SU-DHL-6 (cell line): ENCODE data around the gene IRF2BP1.
"Not testable (repeated sequence)": the region's sequence is repeated elsewhere in the genome, so short reads cannot be mapped to it uniquely, and the experiment has no call there.

ENCODE experiments used
- H2AFZ ChIP-seq: fragments of 200-600 bp; sonication (generic); 2 replicates; pipeline ENCODE4 v1.6.1; 2014; ENCODE audit warnings: low read depth, mild to moderate bottlenecking, moderate library complexity, mixed read lengths, antibody characterized with exemption, low read length; ENCODE audit not compliant: severe bottlenecking
- H3F3A ChIP-seq: fragments of 200-600 bp; shearing (Covaris generic); 2 replicates; pipeline ENCODE4 v1.6.0; 2016; ENCODE audit warnings: antibody characterized with exemption, mild to moderate bottlenecking; ENCODE audit not compliant: insufficient read depth
- H3K27ac ChIP-seq: fragments of 200-600 bp; sonication (generic); 2 replicates; pipeline ENCODE4 v1.5.1; 2016; ENCODE audit warnings: low read depth, mild to moderate bottlenecking, low read length, moderate library complexity, mixed read lengths
- H3K27me3 ChIP-seq: fragments of 200-600 bp; sonication (generic), shearing (Covaris generic); 2 replicates; pipeline ENCODE4 v1.6.0; 2014; ENCODE audit warnings: mild to moderate bottlenecking, low read length
- H3K36me3 ChIP-seq: fragments of 200-600 bp; sonication (generic); 2 replicates; pipeline ENCODE4 v1.6.1; 2014; ENCODE audit warnings: mild to moderate bottlenecking, low read length, mixed read lengths
- H3K4me2 ChIP-seq: fragments of 300-600, 200-600 bp; shearing (Covaris generic), sonication (generic); 2 replicates; pipeline ENCODE4 v1.6.0; 2014; ENCODE audit warnings: low read length, low read depth, mild to moderate bottlenecking; ENCODE audit not compliant: poor library complexity, severe bottlenecking
- H3K4me3 ChIP-seq: fragments of 200-600 bp; sonication (generic); 2 replicates; pipeline ENCODE4 v1.5.1; 2014; ENCODE audit warnings: antibody characterized with exemption, low read length, mild to moderate bottlenecking, mixed read lengths; ENCODE audit not compliant: insufficient read depth, poor library complexity, severe bottlenecking
- H3K79me2 ChIP-seq: fragments of 200-600 bp; sonication (generic); 2 replicates; pipeline ENCODE4 v1.6.1; 2014; ENCODE audit warnings: mild to moderate bottlenecking, low read length, moderate library complexity; ENCODE audit not compliant: insufficient read depth
- H3K9ac ChIP-seq: fragments of 200-600 bp; sonication (generic); 2 replicates; pipeline ENCODE4 v1.7.0; 2014; ENCODE audit warnings: mild to moderate bottlenecking, low read length
- H3K9me2 ChIP-seq: fragments of 200-600 bp; sonication (generic); replicated peaks from 2 replicates; pipeline ENCODE4 v1.6.1; 2014; ENCODE audit warnings: low read length; ENCODE audit not compliant: insufficient read depth
- H3K9me3 ChIP-seq: fragments of 200-600 bp; sonication (generic); 2 replicates; pipeline ENCODE4 v1.6.1; 2014; ENCODE audit warnings: low read length, mixed read lengths; ENCODE audit not compliant: insufficient read depth
- H4K20me1 ChIP-seq: fragments of 200-600 bp; sonication (generic); 2 replicates; pipeline ENCODE4 v1.6.1; 2014; ENCODE audit warnings: low read depth, mild to moderate bottlenecking, antibody characterized with exemption, low read length, moderate library complexity, mixed read lengths
- CTCF ChIP-seq: fragments of 200-600 bp; sonication (generic); IDR thresholded peaks from one replicate; pipeline ENCODE4 v1.5.1; 2017; ENCODE audit warnings: antibody characterized with exemption, mild to moderate bottlenecking, low read length, moderate library complexity; ENCODE audit not compliant: insufficient read depth, poor library complexity, severe bottlenecking
- EZH2phosphoT487 ChIP-seq: fragments of 200-600 bp; sonication (generic), shearing (Covaris generic); conservative IDR thresholded peaks from 2 replicates; pipeline ENCODE4 v1.6.1; 2018; ENCODE audit warnings: mild to moderate bottlenecking, antibody characterized with exemption, low read length, moderate library complexity, mixed read lengths

Gene IRF2BP1

DNA sequence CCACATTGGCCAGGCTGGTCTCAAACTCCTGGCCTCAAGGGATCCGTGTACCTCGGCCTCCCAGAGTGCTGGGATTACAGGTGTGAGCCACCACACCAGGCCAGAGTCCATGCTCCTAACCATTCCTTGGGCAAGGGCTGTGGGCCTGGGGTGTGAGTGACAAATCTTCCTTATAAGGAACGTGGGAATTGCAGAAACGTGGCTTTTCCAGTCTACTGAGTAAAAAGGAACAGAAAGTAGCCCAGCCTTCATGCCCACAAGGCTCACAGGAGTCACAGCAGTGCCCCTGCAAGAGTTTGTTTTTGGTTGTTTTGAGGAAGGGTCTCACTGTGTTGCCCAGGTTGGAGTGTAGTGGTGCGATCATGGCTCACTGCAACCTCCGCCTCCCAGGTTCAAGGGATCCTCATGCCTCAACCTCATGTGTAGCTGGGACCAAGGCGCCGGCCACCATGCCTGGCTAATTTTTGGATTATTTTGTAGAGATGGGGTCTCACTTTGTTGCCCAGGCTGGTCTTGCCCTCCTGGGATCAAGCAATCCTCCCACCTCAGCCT is 11.4 kb upstream of the IRF2BP1 start:
- no peak overlapping the region for H3K27ac ChIP-seq
- no peak overlapping the region for H3K4me2 ChIP-seq
- H3K9ac ChIP-seq = no peak overlapping the region
- H4K20me1 ChIP-seq = no peaks in the 10 kb centered on the region
- no peaks in the 10 kb centered on the region for H3F3A ChIP-seq
- no peaks in the 10 kb centered on the region for H3K36me3 ChIP-seq
- peaks cover 17% of the 10 kb centered on the region; the same call in 1 of the 2 replicates for H3K79me2 ChIP-seq
- H2AFZ ChIP-seq = no peak overlapping the region
- no peaks in the 10 kb centered on the region for H3K9me3 ChIP-seq
- no peaks in the 10 kb centered on the region for H3K9me2 ChIP-seq
- no peak for TF ChIP-seq EZH2phosphoT487
- no peak for TF ChIP-seq CTCF
- no peak overlapping the region for H3K4me3 ChIP-seq
- no peaks in the 10 kb centered on the region for H3K27me3 ChIP-seq

- not testable (repeated sequence) for H3K36me3 ChIP-seq, H3K4me3 ChIP-seq, H3K27ac ChIP-seq, H3K27me3 ChIP-seq, H2AFZ ChIP-seq, H4K20me1 ChIP-seq, H3K9ac ChIP-seq, H3F3A ChIP-seq, H3K4me2 ChIP-seq, H3K9me3 ChIP-seq, H3K79me2 ChIP-seq, H3K9me2 ChIP-seq
These were observed 10.2 kb upstream of the IRF2BP1 start for GRCh38 chr19:45895983-45896599.

- no peak overlapping the region for H3K9ac ChIP-seq
- TF ChIP-seq CTCF (no peak), EZH2phosphoT487 (no peak)
- H3K9me2 ChIP-seq = no peaks in the 10 kb centered on the region
- no peaks in the 10 kb centered on the region for H3F3A ChIP-seq
- no peak overlapping the region for H2AFZ ChIP-seq
- no peak overlapping the region for H3K4me3 ChIP-seq
- H3K9me3 ChIP-seq = no peaks in the 10 kb centered on the region
- H3K36me3 ChIP-seq = no peaks in the 10 kb centered on the region
- no peaks in the 10 kb centered on the region for H3K27me3 ChIP-seq
- no peak overlapping the region for H3K27ac ChIP-seq
- no peak overlapping the region for H3K4me2 ChIP-seq
- H3K79me2 ChIP-seq = peaks cover 1% of the 10 kb centered on the region; the same call in 1 of the 2 replicates
- no peaks in the 10 kb centered on the region for H4K20me1 ChIP-seq
These were observed 9.6 kb upstream of the IRF2BP1 start for GRCh38 chr19:45895519-45895972.

DNA sequence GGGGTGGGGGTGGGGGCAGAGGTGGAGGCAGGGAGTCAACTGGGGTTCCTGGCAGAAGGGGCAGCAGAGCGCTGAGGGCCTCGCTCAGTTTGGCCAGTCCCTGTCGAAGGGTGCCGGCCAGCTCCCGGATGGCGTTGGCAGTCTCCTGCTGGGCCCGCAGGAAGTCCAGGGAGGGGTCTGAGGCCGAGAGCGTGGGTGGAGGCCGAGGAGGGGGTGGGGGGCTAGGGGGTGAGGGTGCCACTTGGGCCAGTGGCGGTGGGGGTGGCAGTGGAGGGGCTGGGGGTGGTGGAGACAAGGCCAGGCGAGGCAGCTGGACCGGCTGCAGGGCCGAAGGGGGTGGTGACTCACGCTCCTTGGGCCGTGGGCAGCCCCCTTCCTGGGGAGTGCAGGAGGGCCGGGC is 4.9 kb upstream of the IRF2BP1 start:
- H3K9me2 ChIP-seq = no peaks in the 10 kb centered on the region
- H3K79me2 ChIP-seq = no peaks in the 10 kb centered on the region
- no peak for TF ChIP-seq CTCF
- no peak for TF ChIP-seq EZH2phosphoT487
- no peaks in the 10 kb centered on the region for H3K36me3 ChIP-seq
- no peak overlapping the region for H2AFZ ChIP-seq
- no peak overlapping the region for H3K4me3 ChIP-seq
- H3K27ac ChIP-seq = no peak overlapping the region
- H3K4me2 ChIP-seq = no peak overlapping the region
- peaks cover 21% of the 10 kb centered on the region for H3F3A ChIP-seq
- no peaks in the 10 kb centered on the region for H3K9me3 ChIP-seq
- no peaks in the 10 kb centered on the region for H4K20me1 ChIP-seq
- no peak overlapping the region for H3K9ac ChIP-seq
- H3K27me3 ChIP-seq = no peaks in the 10 kb centered on the region
